Fibroblast of lung (primary cell): ENCODE measurements around the gene TMEM30B. TPM values are rescaled to one million over a fixed set of nuclear protein-coding genes. Genes with fewer than 3 reads are reported as not detected.
"Not testable (repeated sequence)": the region's sequence is repeated elsewhere in the genome, so short reads cannot be mapped to it uniquely, and the experiment has no call there.

Experiments
- DNase-seq, 2 donors: peaks; one replicate each; pipeline versions ENCODE4 v3.0.0 to v3.0.0-alpha.2; 2010; ENCODE audit warnings: low read depth in 2 of 2
- H2AFZ ChIP-seq: 2 replicates; pipeline ENCODE4 v1.5.1; 2012; ENCODE audit warnings: low read length, control low read depth, inconsistent platforms
- H3K27ac ChIP-seq: 2 replicates; pipeline ENCODE4 v1.5.1; 2011; ENCODE audit warnings: low read length, control low read depth; ENCODE audit not compliant: insufficient read depth
- H3K27me3 ChIP-seq: 2 replicates; pipeline ENCODE4 v1.5.1; 2011; ENCODE audit warnings: mild to moderate bottlenecking, low read length; ENCODE audit not compliant: control insufficient read depth, insufficient read depth
- H3K36me3 ChIP-seq: 2 replicates; pipeline ENCODE4 v1.5.1; 2011; ENCODE audit warnings: low read length; ENCODE audit not compliant: control insufficient read depth, insufficient read depth
- H3K4me1 ChIP-seq: 2 replicates; pipeline ENCODE4 v1.5.1; 2011; ENCODE audit warnings: low read length; ENCODE audit not compliant: control insufficient read depth, insufficient read depth; ENCODE audit errors: extremely low read depth
- H3K4me2 ChIP-seq: 2 replicates; pipeline ENCODE4 v1.5.1; 2011; ENCODE audit warnings: low read length, control low read depth; ENCODE audit not compliant: insufficient read depth; ENCODE audit errors: extremely low read depth
- H3K4me3 ChIP-seq, 4 experiments: fragments of 200-600 bp in 1 of 4; sonication (generic) in 1 of 4; replicated peaks in 1 of 4; 2 replicates each; pipeline ENCODE4 v1.5.1; 2011 to 2016; ENCODE audit warnings: low read length in 4 of 4, low read depth in 3 of 4, mild to moderate bottlenecking in 3 of 4, control low read depth in 2 of 4, inconsistent platforms in 1 of 4, mixed read lengths in 1 of 4; ENCODE audit not compliant: insufficient read depth in 1 of 4; ENCODE audit errors: control extremely low read depth in 1 of 4
- H3K79me2 ChIP-seq: 2 replicates; pipeline ENCODE4 v1.5.1; 2012; ENCODE audit warnings: mild to moderate bottlenecking, low read length, inconsistent platforms; ENCODE audit not compliant: control insufficient read depth, insufficient read depth
- H3K9ac ChIP-seq: 2 replicates; pipeline ENCODE4 v1.5.1; 2011; ENCODE audit warnings: mild to moderate bottlenecking, low read length, control low read depth; ENCODE audit not compliant: insufficient read depth
- H3K9me3 ChIP-seq: 2 replicates; pipeline ENCODE4 v1.5.1; 2012; ENCODE audit warnings: low read depth, low read length; ENCODE audit not compliant: control insufficient read depth, insufficient read depth
- H4K20me1 ChIP-seq: 2 replicates; pipeline ENCODE4 v1.5.1; 2011; ENCODE audit warnings: low read length; ENCODE audit not compliant: control insufficient read depth, insufficient read depth; ENCODE audit errors: extremely low read depth
- CTCF ChIP-seq, 2 donors: IDR thresholded peaks in 1 of 2; conservative IDR thresholded peaks in 1 of 2; 1 replicate in 1 of 2; 2 replicates in 1 of 2; pipeline ENCODE4 v1.5.1; 2011 to 2012; ENCODE audit warnings: low read length in 2 of 2, control low read depth in 1 of 2, inconsistent platforms in 1 of 2, low read depth in 1 of 2, mild to moderate bottlenecking in 1 of 2
- EZH2 ChIP-seq: IDR thresholded peaks from 2 replicates; pipeline ENCODE4 v1.5.1; 2012; ENCODE audit warnings: low read length, control low read depth, mild to moderate bottlenecking; ENCODE audit errors: missing control alignments
- polyA plus RNA-seq, 2 donors: library from polyadenylated mRNA; depleted of rRNA in 1 of 2; stranded (reverse) in 1 of 2; unstranded in 1 of 2; fragments of >200 nt; gene quantifications; 2 replicates each; pipeline ENCODE4 v1.2.1, GENCODE V29; 2011 to 2012; ENCODE audit warnings: missing spikeins in 1 of 2
- total RNA-seq: library from RNA; depleted of rRNA; stranded (reverse); fragments of >200 nt; gene quantifications from 2 replicates; pipeline ENCODE4 v1.2.1, GENCODE V29; 2014

Gene TMEM30B
- total and polyA plus RNA-seq, 2 donors (not counting 1 experiment from before 2014, with no cell fraction given) = 0.22 to 0.83 TPM

DNA sequence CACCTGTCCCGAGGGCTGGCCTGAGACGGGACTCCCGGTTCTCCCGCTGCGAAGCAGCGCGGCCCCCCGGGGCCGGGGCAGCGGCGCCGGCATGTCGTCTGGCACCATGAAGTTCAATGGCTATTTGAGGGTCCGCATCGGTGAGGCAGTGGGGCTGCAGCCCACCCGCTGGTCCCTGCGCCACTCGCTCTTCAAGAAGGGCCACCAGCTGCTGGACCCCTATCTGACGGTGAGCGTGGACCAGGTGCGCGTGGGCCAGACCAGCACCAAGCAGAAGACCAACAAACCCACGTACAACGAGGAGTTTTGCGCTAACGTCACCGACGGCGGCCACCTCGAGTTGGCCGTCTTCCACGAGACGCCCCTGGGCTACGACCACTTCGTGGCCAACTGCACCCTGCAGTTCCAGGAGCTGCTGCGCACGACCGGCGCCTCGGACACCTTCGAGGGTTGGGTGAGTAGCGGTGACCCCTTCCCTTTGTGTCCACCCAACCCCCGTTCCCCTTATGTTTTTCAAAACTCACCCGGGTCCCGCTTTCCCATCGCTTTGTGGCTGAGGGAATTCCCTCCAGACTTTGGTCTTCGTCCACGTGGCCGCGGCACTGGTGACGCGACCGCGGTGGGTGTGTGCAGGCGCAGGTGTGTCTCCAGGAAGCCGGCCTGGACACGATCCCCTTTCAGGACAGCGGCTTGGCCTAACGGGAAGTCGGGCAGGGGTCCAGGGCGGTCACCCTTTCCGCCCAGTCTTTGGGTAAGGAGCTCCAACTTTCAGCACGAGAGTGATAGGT is 41.1 kb upstream of the TMEM30B start:
- no peak overlapping the region for H3K27ac ChIP-seq
- H3K4me3 ChIP-seq = peak overlapping the region in 3 of 4 experiments; percentile 34 to 52 (median 37)
- H3K36me3 ChIP-seq = no peaks in the 10 kb centered on the region
- TF ChIP-seq EZH2 (peak; percentile 81), CTCF (conservative IDR thresholded peaks at IDR 0.05 in 1 of 2, IDR thresholded peaks at IDR 0.05 in 1 of 2; ENCODE audit: low read depth in 1 of 2, low read length in 2 of 2) (no peak)
- no peak overlapping the region for H3K9ac ChIP-seq
- no peaks in the 10 kb centered on the region for H3K4me1 ChIP-seq
- no peaks in the 10 kb centered on the region for H3K79me2 ChIP-seq
- H3K9me3 ChIP-seq = no peaks in the 10 kb centered on the region
- H3K27me3 ChIP-seq = peaks cover 35% of the 10 kb centered on the region
- peak overlapping the region; percentile 78 for H3K4me2 ChIP-seq
- no peaks in the 10 kb centered on the region for H4K20me1 ChIP-seq
- no peak for DNase-seq
- no peak overlapping the region for H2AFZ ChIP-seq

- peak within 1 kb of the TSS; percentile 34 to 52 (median 37) for H3K4me3 ChIP-seq
- H3K27me3 ChIP-seq = peaks cover 35% of the 10 kb centered on the region
- TF ChIP-seq CTCF (conservative IDR thresholded peaks at IDR 0.05 in 1 of 2, IDR thresholded peaks at IDR 0.05 in 1 of 2; ENCODE audit: low read depth in 1 of 2, low read length in 2 of 2) (peak in 1 of 2 donors; percentile 10), EZH2 (no peak)
- no peaks in the 10 kb centered on the region for H3K79me2 ChIP-seq
- no peak within 1 kb of the TSS for H3K9ac ChIP-seq
- peak; percentile 28 to 44 for DNase-seq
- H2AFZ ChIP-seq = no peak within 1 kb of the TSS
- no peaks in the 10 kb centered on the region for H3K9me3 ChIP-seq
- no peaks in the 10 kb centered on the region for H4K20me1 ChIP-seq
- H3K4me2 ChIP-seq = peak within 1 kb of the TSS; percentile 78
- H3K27ac ChIP-seq = no peak within 1 kb of the TSS
- no peaks in the 10 kb centered on the region for H3K36me3 ChIP-seq
- H3K4me1 ChIP-seq = no peaks in the 10 kb centered on the region
Observed at GRCh38 chr14:61321385-61322010, 40.4 kb upstream of the TMEM30B start, which contains the start of gene PRKCH. TSS of gene PRKCH (plus strand) at chr14:61321579. CDS start at chr14:61322102, 523 bp downstream.

- H3K4me2 ChIP-seq = peak overlapping the region; percentile 78
- H3K27me3 ChIP-seq = peaks cover 35% of the 10 kb centered on the region
- H3K9ac ChIP-seq = no peak overlapping the region
- TF ChIP-seq EZH2 (no peak), CTCF (conservative IDR thresholded peaks at IDR 0.05 in 1 of 2, IDR thresholded peaks at IDR 0.05 in 1 of 2; ENCODE audit: low read depth in 1 of 2, low read length in 2 of 2) (no peak)
- H2AFZ ChIP-seq = no peak overlapping the region
- H3K4me3 ChIP-seq = peak overlapping the region; percentile 25 to 52 (median 36)
- H3K79me2 ChIP-seq = no peaks in the 10 kb centered on the region
- DNase-seq = no peak
- H3K9me3 ChIP-seq = no peaks in the 10 kb centered on the region
- H3K27ac ChIP-seq = no peak overlapping the region
- no peaks in the 10 kb centered on the region for H4K20me1 ChIP-seq
- H3K4me1 ChIP-seq = no peaks in the 10 kb centered on the region
- H3K36me3 ChIP-seq = no peaks in the 10 kb centered on the region
Observed at GRCh38 chr14:61320806-61321384, 39.8 kb upstream of the TMEM30B start.

GRCh38 chr14:61320170-61320569 is 39.0 kb upstream of the TMEM30B start:
- DNase-seq, H4K20me1 ChIP-seq, H3K4me1 ChIP-seq, H3K79me2 ChIP-seq, H2AFZ ChIP-seq, H3K4me2 ChIP-seq, H3K9me3 ChIP-seq, H3K4me3 ChIP-seq, H3K9ac ChIP-seq, H3K36me3 ChIP-seq, H3K27ac ChIP-seq: not testable (repeated sequence)
- peaks cover 35% of the 10 kb centered on the region for H3K27me3 ChIP-seq
